ENCODE data around the gene UNKL.

Gene UNKL, protein sequence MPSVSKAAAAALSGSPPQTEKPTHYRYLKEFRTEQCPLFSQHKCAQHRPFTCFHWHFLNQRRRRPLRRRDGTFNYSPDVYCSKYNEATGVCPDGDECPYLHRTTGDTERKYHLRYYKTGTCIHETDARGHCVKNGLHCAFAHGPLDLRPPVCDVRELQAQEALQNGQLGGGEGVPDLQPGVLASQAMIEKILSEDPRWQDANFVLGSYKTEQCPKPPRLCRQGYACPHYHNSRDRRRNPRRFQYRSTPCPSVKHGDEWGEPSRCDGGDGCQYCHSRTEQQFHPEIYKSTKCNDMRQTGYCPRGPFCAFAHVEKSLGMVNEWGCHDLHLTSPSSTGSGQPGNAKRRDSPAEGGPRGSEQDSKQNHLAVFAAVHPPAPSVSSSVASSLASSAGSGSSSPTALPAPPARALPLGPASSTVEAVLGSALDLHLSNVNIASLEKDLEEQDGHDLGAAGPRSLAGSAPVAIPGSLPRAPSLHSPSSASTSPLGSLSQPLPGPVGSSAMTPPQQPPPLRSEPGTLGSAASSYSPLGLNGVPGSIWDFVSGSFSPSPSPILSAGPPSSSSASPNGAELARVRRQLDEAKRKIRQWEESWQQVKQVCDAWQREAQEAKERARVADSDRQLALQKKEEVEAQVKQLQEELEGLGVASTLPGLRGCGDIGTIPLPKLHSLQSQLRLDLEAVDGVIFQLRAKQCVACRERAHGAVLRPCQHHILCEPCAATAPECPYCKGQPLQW

GRCh38 chr16:1414532-1415260, at the start of gene UNKL:
UNKL (minus strand) TSS chr16:1414704; CDS start chr16:1414691, 13 bp downstream.
- FAIRE-seq = no peak
- DNase-seq (ENCODE audit: low spot score) = peak; percentile 6

GRCh38 chr16:1461146-1461545, 46.6 kb upstream of the UNKL start:
- FAIRE-seq = no peak
- DNase-seq (ENCODE audit: low spot score) = no peak

- FAIRE-seq = no peak
- DNase-seq (ENCODE audit: low spot score) = no peak
These were observed 46.2 kb upstream of the UNKL start for GRCh38 chr16:1460602-1461138.

DNA sequence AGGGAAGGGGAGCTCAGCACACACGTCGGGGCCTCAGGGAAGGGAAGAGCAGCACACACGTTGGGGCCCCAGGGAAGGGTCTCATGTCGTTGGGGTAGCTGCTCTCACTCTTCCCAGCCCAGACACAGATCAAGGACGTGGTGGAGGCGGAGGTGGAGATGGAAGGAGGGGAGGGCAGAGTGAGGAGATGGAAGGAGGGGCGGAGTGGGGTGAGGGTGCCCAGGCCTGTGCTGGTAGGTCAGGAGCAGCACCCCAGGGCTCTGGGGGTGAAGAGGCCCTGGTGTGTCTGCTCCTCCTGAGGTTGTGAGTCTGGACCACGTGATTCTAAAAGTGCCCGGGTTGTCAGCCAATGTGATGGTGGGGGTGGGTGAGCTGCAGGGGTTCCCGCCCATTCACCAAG, 45.5 kb upstream of the UNKL start:
- DNase-seq (ENCODE audit: low spot score) (no peak), FAIRE-seq (no peak)

DNA sequence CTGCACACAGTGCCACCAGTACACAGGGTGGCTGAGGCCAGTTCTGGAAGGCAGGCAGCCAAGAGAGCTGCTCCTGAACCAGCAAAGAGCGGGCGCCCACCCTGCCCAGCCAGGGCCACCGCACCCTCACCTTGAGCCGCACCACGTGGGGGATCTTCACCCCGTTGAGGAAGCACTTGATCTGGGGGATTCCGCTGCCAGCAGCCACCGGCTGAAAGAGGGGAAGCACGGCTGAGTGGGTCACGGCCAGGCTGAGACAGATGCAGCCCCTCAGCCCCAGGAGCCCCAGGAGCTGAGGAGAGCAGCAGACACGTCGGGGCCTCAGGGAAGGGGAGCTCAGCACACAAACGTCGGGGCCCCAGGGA, 44.5 kb upstream of the UNKL start:
- DNase-seq (ENCODE audit: low spot score) = no peak

DNA sequence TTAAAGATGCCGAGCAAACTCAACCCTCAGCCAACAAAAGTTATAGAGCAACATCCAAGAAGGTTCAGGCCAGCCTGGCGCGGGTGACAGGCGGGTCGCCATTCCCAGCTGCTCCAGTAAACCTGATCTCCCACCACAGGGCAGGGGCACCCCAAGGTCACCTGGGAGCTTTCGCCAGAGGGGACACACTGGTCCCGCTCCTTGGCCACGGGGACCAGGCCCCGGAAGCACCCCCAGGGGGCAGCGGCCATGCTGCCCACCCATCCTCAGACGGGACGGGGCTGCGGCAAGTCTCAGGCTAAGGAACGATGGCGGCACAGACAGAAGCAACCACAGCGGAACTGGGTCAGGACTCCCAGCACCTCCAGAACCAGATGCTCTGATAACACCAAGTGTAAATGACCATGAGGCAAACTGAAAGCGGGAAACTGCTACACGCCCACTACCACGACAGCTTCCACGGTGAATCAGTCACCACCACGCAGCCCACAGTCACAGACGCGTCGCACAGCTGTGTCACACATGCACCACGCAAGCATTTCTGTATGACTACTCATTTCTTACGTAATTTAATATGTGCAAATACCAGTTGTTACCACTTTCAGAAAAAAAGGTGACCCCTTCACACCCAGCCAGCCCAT, 44.0 kb upstream of the UNKL start:
- no peak for DNase-seq (ENCODE audit: low spot score)
- no peak for FAIRE-seq

More for the DNA sequence above, 44.5 kb upstream of the UNKL start:
- FAIRE-seq = no peak

GRCh38 chr16:1457489-1458245, 43.2 kb upstream of the UNKL start:
- FAIRE-seq (no peak), DNase-seq (ENCODE audit: low spot score) (no peak)

DNA sequence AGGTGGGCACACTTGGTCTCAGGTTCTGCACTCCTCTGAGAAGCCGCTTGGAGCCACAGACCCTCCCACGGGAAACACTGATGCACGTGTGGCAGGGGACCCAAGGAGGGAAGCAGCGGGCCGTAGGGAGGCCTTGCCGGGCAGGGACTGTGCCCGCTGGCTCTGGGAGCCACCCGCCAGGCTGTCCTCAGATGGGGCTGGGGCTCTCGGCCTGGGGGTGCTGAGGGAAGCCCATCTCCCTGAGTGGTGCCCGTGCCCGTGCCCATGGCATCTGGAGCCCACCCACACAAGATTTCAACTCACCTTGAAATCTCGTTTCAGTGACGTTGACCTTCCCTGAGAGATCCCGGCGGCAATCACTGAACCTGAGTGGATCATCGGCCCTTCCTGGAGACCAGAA, 42.4 kb upstream of the UNKL start:
- no peak for DNase-seq (ENCODE audit: low spot score)
- no peak for FAIRE-seq

DNA sequence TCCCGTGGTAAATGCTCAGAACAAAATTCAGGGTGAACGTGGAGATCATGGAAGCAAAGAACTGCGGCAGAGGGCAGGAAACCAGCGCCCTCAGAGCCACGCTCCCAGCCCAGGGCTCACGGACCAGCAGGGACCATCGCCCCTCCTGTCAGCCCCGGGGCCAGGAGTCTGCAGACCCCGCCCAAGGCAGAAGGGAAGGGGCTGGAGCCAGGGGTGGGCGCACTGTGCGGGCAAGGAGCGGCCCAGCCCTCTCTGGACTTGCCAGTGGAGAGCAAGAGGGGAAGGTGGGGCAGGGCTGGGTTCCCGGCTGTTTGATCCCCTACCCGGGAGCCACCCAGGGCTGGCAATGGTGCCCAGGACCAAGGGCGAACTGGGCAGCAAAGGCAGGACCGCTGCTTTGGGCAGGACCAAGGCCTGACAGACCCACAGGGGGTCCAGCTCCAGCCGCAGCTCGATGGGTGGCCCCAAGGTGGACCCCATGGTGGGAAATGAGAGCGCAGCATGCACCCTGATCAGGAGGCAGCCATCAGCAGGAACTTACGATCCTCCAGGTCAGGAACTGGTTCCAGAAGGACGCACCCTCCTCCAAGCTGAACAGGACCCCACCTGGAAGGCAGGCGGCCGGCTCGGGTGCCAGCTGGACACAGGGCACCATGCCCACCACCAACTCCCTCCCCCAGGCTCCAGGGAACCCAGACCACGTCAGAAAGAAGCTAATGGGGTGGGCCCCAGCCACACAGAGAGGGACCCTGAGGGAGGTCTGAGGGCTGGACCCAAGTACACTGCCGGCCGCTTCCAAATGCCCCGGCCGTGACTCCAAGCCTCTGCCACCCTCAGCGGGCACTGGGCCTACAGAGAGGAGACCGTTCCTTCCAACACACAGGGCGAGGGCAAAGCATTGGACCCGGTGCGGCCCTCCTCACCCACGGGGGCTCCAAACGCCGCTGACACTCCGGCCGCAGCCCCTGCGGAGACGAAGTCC, 41.0 kb upstream of the UNKL start:
- FAIRE-seq (no peak), DNase-seq (ENCODE audit: low spot score) (no peak)

DNA sequence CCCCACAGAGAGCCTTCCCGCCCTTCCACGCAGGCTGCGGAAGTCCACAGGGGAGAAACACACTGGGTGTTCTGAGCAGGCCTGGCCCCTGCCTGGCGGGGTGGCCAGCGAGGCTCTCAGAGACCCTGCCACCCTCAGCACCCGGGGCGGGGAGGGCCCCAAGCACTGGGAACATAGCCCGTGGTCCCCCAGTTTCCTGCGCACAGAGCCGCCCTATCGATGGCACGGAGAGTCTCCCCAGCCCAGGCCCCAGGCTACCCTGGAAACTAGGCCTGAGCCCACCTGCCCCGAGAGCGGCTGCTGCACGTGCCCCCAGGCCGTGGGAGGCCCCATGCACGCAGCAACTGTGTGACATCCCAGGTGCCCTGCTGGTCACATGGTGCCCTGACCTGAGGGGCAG, 40.1 kb upstream of the UNKL start:
- DNase-seq (ENCODE audit: low spot score) = no peak
- no peak for FAIRE-seq

DNA sequence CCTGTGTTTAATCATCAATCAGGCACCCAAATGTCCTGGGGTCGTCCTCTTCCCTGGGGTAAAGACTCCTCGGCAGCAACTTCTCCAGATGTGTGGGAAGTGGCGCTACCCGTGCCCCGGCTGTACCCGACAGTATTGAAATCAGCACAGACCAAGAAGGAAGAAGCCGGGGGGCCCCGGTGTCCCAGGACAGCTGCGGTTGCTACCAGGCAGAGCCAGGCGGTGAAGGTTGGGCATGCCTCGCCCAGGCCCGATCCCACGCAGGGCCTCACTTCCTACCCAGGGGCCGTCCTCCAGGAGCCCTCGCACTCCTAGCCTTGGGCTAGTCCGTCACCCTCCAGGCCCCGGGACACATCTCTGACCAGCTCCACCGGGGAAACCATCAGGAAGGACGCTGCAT, 38.8 kb upstream of the UNKL start:
- DNase-seq (ENCODE audit: low spot score) (no peak), FAIRE-seq (no peak)

DNA sequence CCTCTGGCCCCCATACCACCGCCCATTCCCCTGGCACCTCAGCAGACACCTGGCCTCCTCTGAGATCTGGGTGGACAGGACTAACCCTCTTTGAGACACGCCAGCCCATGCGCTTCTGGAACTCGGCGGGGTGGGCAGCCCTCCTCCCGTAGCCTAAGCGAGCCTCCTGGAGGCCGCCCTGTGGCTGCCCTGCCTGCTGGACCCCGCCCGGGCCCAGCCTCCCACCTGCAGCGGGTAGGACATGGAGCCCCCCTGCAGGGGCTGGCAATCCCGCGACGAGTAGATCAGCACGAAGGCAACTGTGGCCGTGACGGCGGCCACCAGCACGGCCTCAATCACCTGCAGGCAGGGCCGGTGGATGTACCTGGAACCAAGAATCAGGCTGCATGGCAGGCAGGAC, 38.0 kb upstream of the UNKL start:
- no peak for DNase-seq (ENCODE audit: low spot score)
- FAIRE-seq = no peak

DNA sequence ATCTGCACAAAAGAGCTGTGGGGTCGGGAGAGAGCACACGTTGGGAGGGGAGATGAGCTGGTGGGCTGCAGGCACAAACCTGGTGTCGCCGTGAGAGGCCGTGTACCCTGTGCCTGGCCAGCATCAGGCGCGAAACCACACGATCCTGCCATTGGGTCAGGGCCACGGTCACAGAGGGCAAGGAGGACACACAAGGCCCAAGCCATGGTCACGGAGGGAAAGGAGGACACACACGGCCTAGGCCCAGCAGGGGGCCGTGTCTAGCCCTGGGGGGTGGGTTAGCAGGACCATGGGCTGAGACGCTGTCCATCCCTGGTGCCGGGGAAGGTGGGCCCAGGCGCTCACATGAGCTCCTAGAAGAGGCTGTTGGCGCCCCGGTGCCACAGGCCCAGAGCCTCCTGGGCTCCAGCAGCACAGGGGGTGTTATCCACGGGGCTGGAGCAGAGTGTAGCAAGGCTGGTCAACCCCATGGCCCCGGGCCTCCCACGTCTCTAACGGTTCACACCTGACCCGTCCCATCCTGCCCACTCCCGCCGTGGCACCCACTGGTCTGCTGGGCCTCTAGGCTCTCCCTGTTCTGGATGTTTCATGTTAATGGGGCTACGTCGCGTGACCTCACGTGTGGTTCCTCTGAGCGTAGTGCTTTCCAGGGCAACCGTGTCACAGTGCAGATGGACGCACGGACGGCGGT, 37.3 kb upstream of the UNKL start:
- DNase-seq (ENCODE audit: low spot score) (no peak), FAIRE-seq (no peak)

- no peak for FAIRE-seq
- no peak for DNase-seq (ENCODE audit: low spot score)
These were observed 36.3 kb upstream of the UNKL start for GRCh38 chr16:1450841-1451240.

DNA sequence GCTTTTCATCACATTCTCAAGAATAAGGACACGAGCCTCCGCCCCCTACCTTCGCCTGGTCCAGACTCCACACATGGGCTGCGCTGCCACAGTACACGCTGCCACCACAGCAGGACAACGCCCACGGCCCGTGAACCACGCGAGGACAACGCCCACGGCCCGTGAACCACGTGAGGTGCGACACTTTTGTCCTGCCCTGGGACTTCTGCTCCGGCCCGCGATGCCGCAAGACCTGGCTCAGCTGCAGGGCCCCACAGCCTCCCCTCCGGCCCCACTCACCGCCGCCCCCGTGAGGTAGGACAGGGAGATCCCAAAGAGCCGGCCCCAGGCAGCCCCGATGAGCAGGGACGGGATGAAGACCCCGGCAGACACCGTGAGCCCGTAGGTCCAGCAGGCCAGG, 35.7 kb upstream of the UNKL start:
- FAIRE-seq (no peak), DNase-seq (ENCODE audit: low spot score) (no peak)

DNA sequence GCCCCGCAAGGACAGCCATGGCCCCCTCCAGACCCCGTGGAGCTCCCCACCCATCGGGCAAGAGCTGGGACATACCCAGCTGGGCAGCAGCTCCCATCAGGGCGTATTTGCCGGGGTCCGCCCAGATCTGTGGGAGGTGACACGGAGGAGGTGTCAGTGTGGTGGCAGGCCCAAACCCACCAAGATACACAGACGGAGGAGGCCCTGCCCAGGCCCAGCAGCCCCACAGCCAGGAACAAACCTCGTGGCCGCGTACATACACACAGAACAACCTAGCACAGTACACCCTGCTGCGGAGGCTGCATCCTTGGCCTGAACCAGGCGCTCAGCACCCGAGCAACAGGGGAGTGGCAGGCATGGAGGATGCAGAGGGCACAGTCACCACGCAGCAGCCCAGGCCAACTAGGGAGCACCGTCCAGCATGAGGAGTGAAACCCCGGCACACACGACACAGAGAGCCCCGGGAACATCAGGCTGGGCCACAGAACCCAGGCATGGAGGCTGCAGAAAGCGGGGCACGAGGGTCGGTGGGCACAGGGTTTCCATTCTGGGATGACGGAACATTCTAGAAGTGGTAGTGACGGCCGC, 34.8 kb upstream of the UNKL start:
- DNase-seq (ENCODE audit: low spot score) (no peak), FAIRE-seq (no peak)

- no peak for FAIRE-seq
These were observed 34.1 kb upstream of the UNKL start for GRCh38 chr16:1448536-1449116.

GRCh38 chr16:1447965-1448364, 33.5 kb upstream of the UNKL start:
- DNase-seq (ENCODE audit: low spot score) = no peak
- no peak for FAIRE-seq

More at GRCh38 chr16:1448536-1449116, 34.1 kb upstream of the UNKL start:
- no peak for DNase-seq (ENCODE audit: low spot score)
